Cardiac muscle cell (in vitro differentiated cells and primary cell): ENCODE data around the gene UBE3C. TPM values are rescaled to one million over a fixed set of nuclear protein-coding genes. Genes with fewer than 3 reads are reported as not detected.

Experiments used
- DNase-seq, 2 donors: peaks; one replicate each; pipeline versions ENCODE4 v3.0.0 to v3.0.0-alpha.2; 2010 to 2017; ENCODE audit warnings: low read depth in 1 of 2, low spot score in 1 of 2
- H3K27ac ChIP-seq: fragments of 200-600 bp; sonication (generic); 2 replicates; pipeline ENCODE4 v1.5.1; 2016
- H3K27me3 ChIP-seq: fragments of 200-600 bp; sonication (generic); 2 replicates; pipeline ENCODE4 v1.6.0; 2016; ENCODE audit warnings: control low read depth
- H3K36me3 ChIP-seq: fragments of 200-600 bp; sonication (generic); 2 replicates; pipeline ENCODE4 v1.5.1; 2016; ENCODE audit warnings: control low read depth
- H3K4me1 ChIP-seq: fragments of 200-600 bp; sonication (generic); 2 replicates; pipeline ENCODE4 v1.8.1; 2017; ENCODE audit warnings: low read depth, mild to moderate bottlenecking, mixed run types
- H3K4me3 ChIP-seq: fragments of 200-600 bp; sonication (generic); 2 replicates; pipeline ENCODE4 v1.5.1; 2016; ENCODE audit warnings: mild to moderate bottlenecking
- H3K9me3 ChIP-seq: fragments of 200-600 bp; sonication (generic); 2 replicates; pipeline ENCODE4 v1.5.1; 2017; ENCODE audit warnings: low read depth, mild to moderate bottlenecking, control low read depth
- CTCF ChIP-seq: IDR thresholded peaks from 2 replicates; pipeline ENCODE4 v1.5.1; 2012; ENCODE audit warnings: low read depth, mild to moderate bottlenecking, low read length
- polyA plus RNA-seq: library from polyadenylated mRNA; unstranded; fragments of >200 nt; fragmentation: Nextera tagmentation; extraction: Ambion mirVana; gene quantifications from 2 replicates; pipeline ENCODE4 v1.2.1, GENCODE V29; 2016
- total RNA-seq: library from RNA; depleted of rRNA; stranded (reverse); fragments of >200 nt; gene quantifications from 2 replicates; pipeline ENCODE4 v1.2.3, GENCODE V29; 2016

Gene UBE3C
- total and polyA plus RNA-seq, 2 experiments from 2014 or later, result 24.4 to 33.1 TPM

- H3K9me3 ChIP-seq, result no peaks in the 10 kb centered on the region
- H3K27ac ChIP-seq, result no peak overlapping the region
- no peaks in the 10 kb centered on the region for H3K27me3 ChIP-seq
- DNase-seq, result no peak
- H3K36me3 ChIP-seq, result peaks cover 29% of the 10 kb centered on the region
- no peak for TF ChIP-seq CTCF
- H3K4me1 ChIP-seq, result no peaks in the 10 kb centered on the region
- no peak overlapping the region for H3K4me3 ChIP-seq
Measured at GRCh38 chr7:157263156-157263555, 124.4 kb downstream of the UBE3C start.

- no peak for DNase-seq
- no peaks in the 10 kb centered on the region for H3K27me3 ChIP-seq
- no peak overlapping the region for H3K4me3 ChIP-seq
- TF ChIP-seq CTCF, result no peak
- H3K36me3 ChIP-seq, result peaks cover 26% of the 10 kb centered on the region
- no peaks in the 10 kb centered on the region for H3K9me3 ChIP-seq
- H3K27ac ChIP-seq, result no peak overlapping the region
- no peaks in the 10 kb centered on the region for H3K4me1 ChIP-seq
Measured at GRCh38 chr7:157265051-157265450, 126.3 kb downstream of the UBE3C start.

GRCh38 chr7:157266272-157266671, 127.5 kb downstream of the UBE3C start:
- H3K27ac ChIP-seq, result no peak overlapping the region
- no peak for DNase-seq
- H3K4me3 ChIP-seq, result no peak overlapping the region
- no peaks in the 10 kb centered on the region for H3K27me3 ChIP-seq
- H3K4me1 ChIP-seq, result no peaks in the 10 kb centered on the region
- no peaks in the 10 kb centered on the region for H3K9me3 ChIP-seq
- peaks cover 19% of the 10 kb centered on the region for H3K36me3 ChIP-seq
- TF ChIP-seq CTCF, result no peak

GRCh38 chr7:157267516-157267915, 128.8 kb downstream of the UBE3C start:
- no peaks in the 10 kb centered on the region for H3K4me1 ChIP-seq
- H3K9me3 ChIP-seq, result no peaks in the 10 kb centered on the region
- H3K27ac ChIP-seq, result no peak overlapping the region
- no peak overlapping the region for H3K4me3 ChIP-seq
- no peak for DNase-seq
- no peak for TF ChIP-seq CTCF
- H3K36me3 ChIP-seq, result peaks cover 19% of the 10 kb centered on the region
- no peaks in the 10 kb centered on the region for H3K27me3 ChIP-seq

- peaks cover 19% of the 10 kb centered on the region for H3K36me3 ChIP-seq
- H3K9me3 ChIP-seq, result no peaks in the 10 kb centered on the region
- DNase-seq, result no peak
- no peak for TF ChIP-seq CTCF
- H3K27ac ChIP-seq, result no peak overlapping the region
- H3K27me3 ChIP-seq, result no peaks in the 10 kb centered on the region
- no peak overlapping the region for H3K4me3 ChIP-seq
- H3K4me1 ChIP-seq, result no peaks in the 10 kb centered on the region
Measured at GRCh38 chr7:157267956-157268355, 129.2 kb downstream of the UBE3C start.

- H3K4me3 ChIP-seq, result no peak overlapping the region
- no peaks in the 10 kb centered on the region for H3K9me3 ChIP-seq
- TF ChIP-seq CTCF, result no peak
- H3K27ac ChIP-seq, result no peak overlapping the region
- no peak for DNase-seq
- H3K36me3 ChIP-seq, result peaks cover 19% of the 10 kb centered on the region
- H3K27me3 ChIP-seq, result no peaks in the 10 kb centered on the region
- H3K4me1 ChIP-seq, result no peaks in the 10 kb centered on the region
Measured at GRCh38 chr7:157268540-157268939, 129.8 kb downstream of the UBE3C start.
